SK-N-SH (cell line): Measurements from ENCODE around the gene CCDC60.

Experiments
- POLR2AphosphoS5 ChIP-seq: IDR thresholded peaks from 2 replicates; pipeline ENCODE4 v1.6.1; 2012; ENCODE audit warnings: low read depth, low read length
- SMC3 ChIP-seq: IDR thresholded peaks from 2 replicates; pipeline ENCODE4 v1.6.1; 2012; ENCODE audit warnings: low read depth, low read length, improper control_type of control experiment
- ZBTB33 ChIP-seq: IDR thresholded peaks from 2 replicates; pipeline ENCODE4 v1.4.0; 2012; ENCODE audit warnings: low read depth, borderline replicate concordance
- TF ChIP-seq, protein P1 (sequence below): fragments of 200-600 bp; sonication (generic); IDR thresholded peaks from 2 replicates; pipeline ENCODE4 v1.6.1; 2017; ENCODE audit warnings: antibody characterized with exemption, mild to moderate bottlenecking, moderate library complexity

DNA sequence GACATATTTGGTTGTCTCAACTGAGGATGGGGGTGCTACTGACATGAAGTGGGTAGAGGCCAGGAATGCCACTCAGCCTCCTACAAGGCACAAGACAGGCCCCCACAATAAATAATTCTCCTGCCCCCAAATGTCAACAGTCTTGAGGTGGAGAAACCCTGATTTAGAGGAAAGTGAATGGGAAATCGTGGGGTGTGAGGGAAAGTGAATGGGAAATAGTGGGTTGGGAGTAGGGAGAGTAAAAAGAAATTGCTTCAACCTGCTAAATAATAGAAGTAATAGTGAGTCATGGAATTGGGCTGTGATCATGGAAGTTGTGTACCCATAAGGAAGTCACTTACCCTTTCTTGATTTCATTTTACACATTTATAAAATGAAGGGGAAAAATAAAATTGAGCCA is 242.4 kb downstream of the CCDC60 start:
- TF ChIP-seq ZBTB33 (no peak), POLR2AphosphoS5 (no peak), SMC3 (no peak)
- TF ChIP-seq, protein P1, sequence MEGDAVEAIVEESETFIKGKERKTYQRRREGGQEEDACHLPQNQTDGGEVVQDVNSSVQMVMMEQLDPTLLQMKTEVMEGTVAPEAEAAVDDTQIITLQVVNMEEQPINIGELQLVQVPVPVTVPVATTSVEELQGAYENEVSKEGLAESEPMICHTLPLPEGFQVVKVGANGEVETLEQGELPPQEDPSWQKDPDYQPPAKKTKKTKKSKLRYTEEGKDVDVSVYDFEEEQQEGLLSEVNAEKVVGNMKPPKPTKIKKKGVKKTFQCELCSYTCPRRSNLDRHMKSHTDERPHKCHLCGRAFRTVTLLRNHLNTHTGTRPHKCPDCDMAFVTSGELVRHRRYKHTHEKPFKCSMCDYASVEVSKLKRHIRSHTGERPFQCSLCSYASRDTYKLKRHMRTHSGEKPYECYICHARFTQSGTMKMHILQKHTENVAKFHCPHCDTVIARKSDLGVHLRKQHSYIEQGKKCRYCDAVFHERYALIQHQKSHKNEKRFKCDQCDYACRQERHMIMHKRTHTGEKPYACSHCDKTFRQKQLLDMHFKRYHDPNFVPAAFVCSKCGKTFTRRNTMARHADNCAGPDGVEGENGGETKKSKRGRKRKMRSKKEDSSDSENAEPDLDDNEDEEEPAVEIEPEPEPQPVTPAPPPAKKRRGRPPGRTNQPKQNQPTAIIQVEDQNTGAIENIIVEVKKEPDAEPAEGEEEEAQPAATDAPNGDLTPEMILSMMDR, result no peak
